ENCODE results near the gene CNN2.

GRCh38 chr19:1070931-1071791 lies 44.8 kb downstream of the CNN2 start:
- TF ChIP-seq, protein P1, sequence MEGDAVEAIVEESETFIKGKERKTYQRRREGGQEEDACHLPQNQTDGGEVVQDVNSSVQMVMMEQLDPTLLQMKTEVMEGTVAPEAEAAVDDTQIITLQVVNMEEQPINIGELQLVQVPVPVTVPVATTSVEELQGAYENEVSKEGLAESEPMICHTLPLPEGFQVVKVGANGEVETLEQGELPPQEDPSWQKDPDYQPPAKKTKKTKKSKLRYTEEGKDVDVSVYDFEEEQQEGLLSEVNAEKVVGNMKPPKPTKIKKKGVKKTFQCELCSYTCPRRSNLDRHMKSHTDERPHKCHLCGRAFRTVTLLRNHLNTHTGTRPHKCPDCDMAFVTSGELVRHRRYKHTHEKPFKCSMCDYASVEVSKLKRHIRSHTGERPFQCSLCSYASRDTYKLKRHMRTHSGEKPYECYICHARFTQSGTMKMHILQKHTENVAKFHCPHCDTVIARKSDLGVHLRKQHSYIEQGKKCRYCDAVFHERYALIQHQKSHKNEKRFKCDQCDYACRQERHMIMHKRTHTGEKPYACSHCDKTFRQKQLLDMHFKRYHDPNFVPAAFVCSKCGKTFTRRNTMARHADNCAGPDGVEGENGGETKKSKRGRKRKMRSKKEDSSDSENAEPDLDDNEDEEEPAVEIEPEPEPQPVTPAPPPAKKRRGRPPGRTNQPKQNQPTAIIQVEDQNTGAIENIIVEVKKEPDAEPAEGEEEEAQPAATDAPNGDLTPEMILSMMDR (IDR thresholded peaks at IDR 0.05; ENCODE audit: borderline replicate concordance, extremely low read depth, low read length, poor library complexity, severe bottlenecking): no peak
- TF ChIP-seq EZH2 (IDR thresholded peaks at IDR 0.05; ENCODE audit: borderline replicate concordance, low read depth, low read length, severe bottlenecking): no peak

All from DND-41 (cell line).